Measurements from ENCODE around the gene LGALS3BP.

The LGALS3BP gene

GRCh38 chr17:78976907-78977680, 2.6 kb downstream of the LGALS3BP start:
- peak in 1 of 2 experiments; percentile 31 for DNase-seq (ENCODE audit: low read depth in 1 of 2, low spot score in 1 of 2)
- Histone ChIP-seq H3K27ac (replicated peaks) (no peak overlapping the region), H3K27me3 (ENCODE audit: insufficient read depth, poor library complexity, severe bottlenecking) (no peaks in the 10 kb centered on the region), H3K4me3 (replicated peaks; ENCODE audit: insufficient read depth, low read length) (no peak overlapping the region)
- no peak for TF ChIP-seq POLR2AphosphoS5 (IDR thresholded peaks at IDR 0.05; ENCODE audit: low read depth)
- peak; percentile 73 for TF ChIP-seq SPI1 (IDR thresholded peaks at IDR 0.05; ENCODE audit: borderline replicate concordance, low read depth)
- TF ChIP-seq, protein P1, sequence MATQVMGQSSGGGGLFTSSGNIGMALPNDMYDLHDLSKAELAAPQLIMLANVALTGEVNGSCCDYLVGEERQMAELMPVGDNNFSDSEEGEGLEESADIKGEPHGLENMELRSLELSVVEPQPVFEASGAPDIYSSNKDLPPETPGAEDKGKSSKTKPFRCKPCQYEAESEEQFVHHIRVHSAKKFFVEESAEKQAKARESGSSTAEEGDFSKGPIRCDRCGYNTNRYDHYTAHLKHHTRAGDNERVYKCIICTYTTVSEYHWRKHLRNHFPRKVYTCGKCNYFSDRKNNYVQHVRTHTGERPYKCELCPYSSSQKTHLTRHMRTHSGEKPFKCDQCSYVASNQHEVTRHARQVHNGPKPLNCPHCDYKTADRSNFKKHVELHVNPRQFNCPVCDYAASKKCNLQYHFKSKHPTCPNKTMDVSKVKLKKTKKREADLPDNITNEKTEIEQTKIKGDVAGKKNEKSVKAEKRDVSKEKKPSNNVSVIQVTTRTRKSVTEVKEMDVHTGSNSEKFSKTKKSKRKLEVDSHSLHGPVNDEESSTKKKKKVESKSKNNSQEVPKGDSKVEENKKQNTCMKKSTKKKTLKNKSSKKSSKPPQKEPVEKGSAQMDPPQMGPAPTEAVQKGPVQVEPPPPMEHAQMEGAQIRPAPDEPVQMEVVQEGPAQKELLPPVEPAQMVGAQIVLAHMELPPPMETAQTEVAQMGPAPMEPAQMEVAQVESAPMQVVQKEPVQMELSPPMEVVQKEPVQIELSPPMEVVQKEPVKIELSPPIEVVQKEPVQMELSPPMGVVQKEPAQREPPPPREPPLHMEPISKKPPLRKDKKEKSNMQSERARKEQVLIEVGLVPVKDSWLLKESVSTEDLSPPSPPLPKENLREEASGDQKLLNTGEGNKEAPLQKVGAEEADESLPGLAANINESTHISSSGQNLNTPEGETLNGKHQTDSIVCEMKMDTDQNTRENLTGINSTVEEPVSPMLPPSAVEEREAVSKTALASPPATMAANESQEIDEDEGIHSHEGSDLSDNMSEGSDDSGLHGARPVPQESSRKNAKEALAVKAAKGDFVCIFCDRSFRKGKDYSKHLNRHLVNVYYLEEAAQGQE (IDR thresholded peaks at IDR 0.05; ENCODE audit: insufficient replicate concordance, low read depth), result no peak

DNA sequence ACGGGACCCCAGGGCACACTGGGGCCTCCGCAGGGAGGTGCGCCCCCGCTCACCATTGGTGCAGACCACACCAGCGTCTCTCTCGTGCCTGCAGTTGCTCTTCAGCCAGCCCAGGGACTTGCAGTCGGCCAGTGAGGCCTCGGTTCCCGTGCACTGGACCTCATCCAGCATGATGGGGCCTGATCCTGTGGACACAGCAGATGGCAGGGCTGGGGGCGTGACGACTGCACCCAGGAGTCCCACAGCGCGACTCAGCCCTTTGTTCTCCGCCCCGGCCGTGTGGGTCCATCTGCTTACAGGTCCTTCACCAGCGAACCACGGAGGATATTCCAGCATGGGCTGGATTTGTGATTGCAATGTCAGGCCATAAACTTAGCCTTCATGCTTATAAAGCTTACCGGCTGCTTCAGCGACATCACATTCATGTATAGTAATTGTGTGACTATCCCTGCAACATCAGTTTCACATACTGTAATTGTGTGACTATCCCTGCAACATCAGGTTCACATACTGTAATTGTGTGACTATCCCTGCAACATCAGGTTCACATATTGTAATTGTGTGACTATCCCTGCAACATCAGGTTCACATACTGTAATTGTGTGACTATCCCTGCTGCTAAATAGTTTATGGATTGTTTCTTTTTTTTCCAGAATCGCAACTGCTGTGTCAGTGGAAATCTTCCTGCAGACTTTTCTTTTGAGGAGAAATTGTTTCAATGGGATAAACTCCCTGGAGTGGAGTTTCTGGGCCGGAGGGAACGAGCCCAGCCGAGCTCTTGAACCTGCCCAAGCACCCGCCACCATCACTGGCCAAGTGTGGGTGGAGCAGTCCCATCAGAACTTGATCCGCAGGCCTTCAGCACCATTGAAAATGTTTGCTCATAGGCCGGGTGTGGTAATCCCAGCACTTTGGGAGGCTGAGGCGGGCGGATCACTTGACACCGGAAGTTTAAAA, 4.8 kb downstream of the LGALS3BP start:
- Histone ChIP-seq H3K27me3 (ENCODE audit: insufficient read depth, poor library complexity, severe bottlenecking) (no peaks in the 10 kb centered on the region), H3K4me3 (replicated peaks; ENCODE audit: insufficient read depth, low read length) (no peak overlapping the region), H3K27ac (replicated peaks) (no peak overlapping the region)
- DNase-seq (ENCODE audit: low read depth in 1 of 2, low spot score in 1 of 2), result peak in 1 of 2 experiments; percentile 25
- TF ChIP-seq, protein P2, sequence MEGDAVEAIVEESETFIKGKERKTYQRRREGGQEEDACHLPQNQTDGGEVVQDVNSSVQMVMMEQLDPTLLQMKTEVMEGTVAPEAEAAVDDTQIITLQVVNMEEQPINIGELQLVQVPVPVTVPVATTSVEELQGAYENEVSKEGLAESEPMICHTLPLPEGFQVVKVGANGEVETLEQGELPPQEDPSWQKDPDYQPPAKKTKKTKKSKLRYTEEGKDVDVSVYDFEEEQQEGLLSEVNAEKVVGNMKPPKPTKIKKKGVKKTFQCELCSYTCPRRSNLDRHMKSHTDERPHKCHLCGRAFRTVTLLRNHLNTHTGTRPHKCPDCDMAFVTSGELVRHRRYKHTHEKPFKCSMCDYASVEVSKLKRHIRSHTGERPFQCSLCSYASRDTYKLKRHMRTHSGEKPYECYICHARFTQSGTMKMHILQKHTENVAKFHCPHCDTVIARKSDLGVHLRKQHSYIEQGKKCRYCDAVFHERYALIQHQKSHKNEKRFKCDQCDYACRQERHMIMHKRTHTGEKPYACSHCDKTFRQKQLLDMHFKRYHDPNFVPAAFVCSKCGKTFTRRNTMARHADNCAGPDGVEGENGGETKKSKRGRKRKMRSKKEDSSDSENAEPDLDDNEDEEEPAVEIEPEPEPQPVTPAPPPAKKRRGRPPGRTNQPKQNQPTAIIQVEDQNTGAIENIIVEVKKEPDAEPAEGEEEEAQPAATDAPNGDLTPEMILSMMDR (IDR thresholded peaks at IDR 0.05; ENCODE audit: insufficient read depth, low read length), result no peak
- TF ChIP-seq SPI1 (IDR thresholded peaks at IDR 0.05; ENCODE audit: borderline replicate concordance, low read depth) (no peak), GABPA (IDR thresholded peaks at IDR 0.05; ENCODE audit: low read depth) (no peak), POLR2AphosphoS5 (IDR thresholded peaks at IDR 0.05; ENCODE audit: low read depth) (no peak)
- TF ChIP-seq, protein P1 (IDR thresholded peaks at IDR 0.05; ENCODE audit: insufficient replicate concordance, low read depth), result no peak

DNA sequence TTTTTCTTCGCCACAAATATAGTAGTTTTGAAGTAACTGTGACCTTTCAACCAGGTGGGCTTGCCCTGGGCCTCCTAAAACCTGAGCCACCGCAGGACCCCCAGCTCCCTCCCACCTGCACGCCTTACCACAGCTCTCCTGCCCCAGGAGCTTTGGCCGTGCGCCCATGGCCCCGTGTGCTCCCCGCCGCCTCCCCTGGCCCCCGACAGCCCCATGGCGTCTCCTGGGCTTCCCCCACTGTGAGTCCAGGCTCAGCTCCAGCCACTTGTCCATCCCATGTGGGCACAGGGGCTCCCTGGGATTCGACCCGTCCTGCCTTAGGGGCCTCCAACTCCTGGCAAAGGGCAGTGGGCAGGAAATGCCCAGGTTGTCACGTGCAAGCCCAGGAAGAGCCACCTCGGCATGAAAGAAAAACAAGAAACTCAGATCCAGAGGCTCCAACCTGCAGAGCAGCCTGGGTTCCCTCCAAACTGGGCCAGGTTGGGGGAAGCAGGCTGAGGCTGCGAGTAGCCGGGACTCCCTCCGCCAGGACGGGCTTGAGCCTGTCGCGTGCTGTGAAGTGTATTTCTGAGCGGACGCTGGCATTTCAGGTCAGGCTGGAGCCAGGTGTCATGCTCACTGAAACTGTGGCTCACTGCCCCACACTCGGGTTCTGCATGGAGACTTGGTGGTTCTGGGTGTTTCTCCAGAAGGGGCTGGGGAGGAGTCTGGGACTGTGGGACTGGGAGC, 5.8 kb downstream of the LGALS3BP start:
- TF ChIP-seq POLR2AphosphoS5 (IDR thresholded peaks at IDR 0.05; ENCODE audit: low read depth), result no peak
- TF ChIP-seq SPI1 (IDR thresholded peaks at IDR 0.05; ENCODE audit: borderline replicate concordance, low read depth), result no peak
- TF ChIP-seq, protein P2 (IDR thresholded peaks at IDR 0.05; ENCODE audit: insufficient read depth, low read length), result no peak
- no peak for TF ChIP-seq GABPA (IDR thresholded peaks at IDR 0.05; ENCODE audit: low read depth)
- TF ChIP-seq, protein P1 (IDR thresholded peaks at IDR 0.05; ENCODE audit: insufficient replicate concordance, low read depth), result no peak
- no peak overlapping the region for H3K4me3 ChIP-seq (replicated peaks; ENCODE audit: insufficient read depth, low read length)
- no peaks in the 10 kb centered on the region for H3K27me3 ChIP-seq (ENCODE audit: insufficient read depth, poor library complexity, severe bottlenecking)
- no peak for DNase-seq (ENCODE audit: low read depth in 1 of 2, low spot score in 1 of 2)
- no peak overlapping the region for H3K27ac ChIP-seq (replicated peaks)

Data from HL-60 (cell line).